OCI-LY1 (cell line): ENCODE measurements around the gene COL19A1.

ENCODE experiments used
- CTCF ChIP-seq: fragments of 200-600 bp; sonication (generic), shearing (Covaris generic); IDR thresholded peaks from 2 replicates; pipeline ENCODE4 v1.5.1; 2017; ENCODE audit warnings: mild to moderate bottlenecking, antibody characterized with exemption, low read length, moderate library complexity, mixed read lengths
- EZH2 ChIP-seq: fragments of 200-600 bp; sonication (generic), shearing (Covaris generic); IDR thresholded peaks from 2 replicates; pipeline ENCODE4 v1.8.0; 2017; ENCODE audit warnings: borderline replicate concordance, mixed run types, mild to moderate bottlenecking, antibody characterized with exemption, low read length, moderate library complexity, mixed read lengths

GRCh38 chr6:70188202-70188601 is 321.8 kb downstream of the COL19A1 start:
- no peak for TF ChIP-seq CTCF
- TF ChIP-seq EZH2, result no peak
